Measurements from ENCODE around the gene ARHGEF7.

ARHGEF7 gene

GRCh38 chr13:111171629-111172028 is 56.5 kb downstream of the ARHGEF7 start:
- TF ChIP-seq SUZ12 (IDR thresholded peaks at IDR 0.05; ENCODE audit: extremely low read depth, insufficient read depth, insufficient read length) (no peak), YY1 (IDR thresholded peaks at IDR 0.05; ENCODE audit: insufficient read depth, insufficient read length) (no peak), ZNF274 (IDR thresholded peaks at IDR 0.05; ENCODE audit: low read depth, low read length) (no peak)
- Histone ChIP-seq H3K9me3 (ENCODE audit: insufficient read depth, low read length) (no peaks in the 10 kb centered on the region), H3K36me3 (ENCODE audit: insufficient read depth, insufficient read length, low read length) (peaks cover 55% of the 10 kb centered on the region), H3K4me1 (ENCODE audit: insufficient read depth, insufficient read length) (no peaks in the 10 kb centered on the region), H3K27me3 (ENCODE audit: insufficient read depth, insufficient read length) (no peaks in the 10 kb centered on the region), H3K4me3 (ENCODE audit: insufficient read length, low read depth) (no peak overlapping the region), H3K9ac (ENCODE audit: insufficient read length, low read depth) (no peak overlapping the region)
- DNase-seq (ENCODE audit: low read depth, low spot score) = no peak

- H3K4me1 ChIP-seq (ENCODE audit: insufficient read depth, insufficient read length) = peaks cover 2% of the 10 kb centered on the region
- no peak for TF ChIP-seq ZNF274 (IDR thresholded peaks at IDR 0.05; ENCODE audit: low read depth, low read length)
- no peak for TF ChIP-seq SUZ12 (IDR thresholded peaks at IDR 0.05; ENCODE audit: extremely low read depth, insufficient read depth, insufficient read length)
- no peak for TF ChIP-seq YY1 (IDR thresholded peaks at IDR 0.05; ENCODE audit: insufficient read depth, insufficient read length)
- H3K4me3 ChIP-seq (ENCODE audit: insufficient read length, low read depth) = no peak overlapping the region
- H3K9me3 ChIP-seq (ENCODE audit: insufficient read depth, low read length) = no peaks in the 10 kb centered on the region
- H3K27me3 ChIP-seq (ENCODE audit: insufficient read depth, insufficient read length) = no peaks in the 10 kb centered on the region
- no peak for DNase-seq (ENCODE audit: low read depth, low spot score)
- H3K9ac ChIP-seq (ENCODE audit: insufficient read length, low read depth) = no peak overlapping the region
- H3K36me3 ChIP-seq (ENCODE audit: insufficient read depth, insufficient read length, low read length) = peaks cover 55% of the 10 kb centered on the region
Observed at GRCh38 chr13:111174377-111175114, 59.4 kb downstream of the ARHGEF7 start.

DNA sequence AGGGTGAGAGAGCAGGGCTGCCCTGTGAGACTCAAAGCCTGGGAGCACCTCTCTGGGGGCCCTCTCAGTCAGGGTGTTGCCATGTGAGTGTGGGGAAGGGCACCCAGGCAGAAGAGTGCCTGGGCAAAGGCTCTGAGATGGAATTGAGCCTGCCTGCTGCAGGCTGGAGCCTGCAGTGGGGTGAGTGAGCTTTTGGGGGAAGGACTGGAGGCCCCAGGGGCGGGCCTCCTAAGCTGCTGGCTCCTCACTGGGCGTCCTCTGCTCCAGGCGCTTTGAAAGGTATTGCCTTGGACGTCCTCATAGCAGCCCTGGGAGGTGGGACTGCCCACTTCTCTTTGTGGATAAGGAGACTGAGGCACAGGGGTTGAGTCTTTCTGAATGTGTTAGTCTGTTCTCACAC is 60.3 kb downstream of the ARHGEF7 start:
- no peak for TF ChIP-seq ZNF274 (IDR thresholded peaks at IDR 0.05; ENCODE audit: low read depth, low read length)
- TF ChIP-seq SUZ12 (IDR thresholded peaks at IDR 0.05; ENCODE audit: extremely low read depth, insufficient read depth, insufficient read length) = no peak
- TF ChIP-seq YY1 (IDR thresholded peaks at IDR 0.05; ENCODE audit: insufficient read depth, insufficient read length) = no peak
- no peak for DNase-seq (ENCODE audit: low read depth, low spot score)
- Histone ChIP-seq H3K36me3 (ENCODE audit: insufficient read depth, insufficient read length, low read length) (peaks cover 52% of the 10 kb centered on the region), H3K9me3 (ENCODE audit: insufficient read depth, low read length) (no peaks in the 10 kb centered on the region), H3K27me3 (ENCODE audit: insufficient read depth, insufficient read length) (no peaks in the 10 kb centered on the region), H3K9ac (ENCODE audit: insufficient read length, low read depth) (no peak overlapping the region), H3K4me3 (ENCODE audit: insufficient read length, low read depth) (no peak overlapping the region), H3K4me1 (ENCODE audit: insufficient read depth, insufficient read length) (peaks cover 2% of the 10 kb centered on the region)

DNA sequence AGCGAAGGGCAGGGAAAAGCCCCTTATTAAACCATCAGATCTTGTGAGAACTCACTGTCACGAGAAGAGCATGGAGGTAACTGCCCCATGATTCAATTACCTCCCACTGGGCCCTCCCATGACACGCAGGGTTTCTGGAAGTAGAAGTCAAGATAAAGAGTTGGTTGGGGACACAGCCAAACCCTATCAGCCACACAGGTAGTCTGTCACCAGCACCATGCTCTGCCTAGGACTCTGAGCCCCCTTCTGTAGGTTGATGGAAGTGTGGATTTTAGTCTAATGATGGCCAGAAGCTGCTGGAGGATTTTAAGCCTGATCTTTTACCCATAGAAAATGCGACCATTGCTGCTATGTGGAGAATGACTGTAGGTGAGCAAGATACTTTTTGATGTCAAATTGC is 60.8 kb downstream of the ARHGEF7 start:
- Histone ChIP-seq H3K9me3 (ENCODE audit: insufficient read depth, low read length) (no peaks in the 10 kb centered on the region), H3K4me1 (ENCODE audit: insufficient read depth, insufficient read length) (peaks cover 2% of the 10 kb centered on the region), H3K36me3 (ENCODE audit: insufficient read depth, insufficient read length, low read length) (peaks cover 49% of the 10 kb centered on the region), H3K9ac (ENCODE audit: insufficient read length, low read depth) (no peak overlapping the region), H3K27me3 (ENCODE audit: insufficient read depth, insufficient read length) (no peaks in the 10 kb centered on the region), H3K4me3 (ENCODE audit: insufficient read length, low read depth) (no peak overlapping the region)
- no peak for TF ChIP-seq ZNF274 (IDR thresholded peaks at IDR 0.05; ENCODE audit: low read depth, low read length)
- no peak for TF ChIP-seq SUZ12 (IDR thresholded peaks at IDR 0.05; ENCODE audit: extremely low read depth, insufficient read depth, insufficient read length)
- TF ChIP-seq YY1 (IDR thresholded peaks at IDR 0.05; ENCODE audit: insufficient read depth, insufficient read length) = no peak
- DNase-seq (ENCODE audit: low read depth, low spot score) = no peak

GRCh38 chr13:111176421-111176820 is 61.3 kb downstream of the ARHGEF7 start:
- Histone ChIP-seq H3K9ac (ENCODE audit: insufficient read length, low read depth) (no peak overlapping the region), H3K4me1 (ENCODE audit: insufficient read depth, insufficient read length) (peaks cover 2% of the 10 kb centered on the region), H3K36me3 (ENCODE audit: insufficient read depth, insufficient read length, low read length) (peaks cover 49% of the 10 kb centered on the region), H3K4me3 (ENCODE audit: insufficient read length, low read depth) (no peak overlapping the region), H3K9me3 (ENCODE audit: insufficient read depth, low read length) (no peaks in the 10 kb centered on the region), H3K27me3 (ENCODE audit: insufficient read depth, insufficient read length) (no peaks in the 10 kb centered on the region)
- DNase-seq (ENCODE audit: low read depth, low spot score) = no peak
- TF ChIP-seq YY1 (IDR thresholded peaks at IDR 0.05; ENCODE audit: insufficient read depth, insufficient read length) (no peak), ZNF274 (IDR thresholded peaks at IDR 0.05; ENCODE audit: low read depth, low read length) (no peak), SUZ12 (IDR thresholded peaks at IDR 0.05; ENCODE audit: extremely low read depth, insufficient read depth, insufficient read length) (no peak)

DNA sequence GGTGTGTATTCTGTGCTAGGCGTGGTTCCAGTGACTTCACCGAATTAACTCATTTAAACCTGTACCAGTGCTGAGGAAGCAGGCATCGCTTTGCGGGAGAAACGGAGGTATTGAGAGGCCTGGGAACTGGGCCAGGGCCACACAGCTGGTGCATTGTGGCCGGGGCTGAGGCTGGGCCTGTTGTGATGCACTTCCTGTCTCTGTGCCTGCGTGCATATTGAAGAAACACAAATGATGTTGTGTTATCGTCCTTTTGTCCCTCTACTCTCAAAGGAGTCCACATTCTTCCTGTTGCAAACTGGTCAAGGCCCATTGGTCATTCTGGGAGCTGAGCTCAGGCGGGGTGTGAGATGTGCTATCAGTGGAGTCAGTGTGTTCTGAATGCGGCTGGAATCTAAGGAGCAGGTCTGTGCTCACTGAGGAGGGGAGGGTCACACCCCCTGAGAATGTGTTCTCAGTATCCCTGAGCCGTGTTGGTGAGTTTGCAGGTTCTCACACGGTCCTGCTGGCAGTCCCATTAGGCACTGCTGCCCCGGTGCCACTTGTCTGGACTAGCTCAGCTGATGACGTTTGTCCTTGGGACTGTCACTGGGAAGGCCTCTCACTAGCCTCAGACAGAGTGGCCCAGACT is 62.1 kb downstream of the ARHGEF7 start:
- Histone ChIP-seq H3K9me3 (ENCODE audit: insufficient read depth, low read length) (no peaks in the 10 kb centered on the region), H3K36me3 (ENCODE audit: insufficient read depth, insufficient read length, low read length) (peaks cover 48% of the 10 kb centered on the region), H3K9ac (ENCODE audit: insufficient read length, low read depth) (no peak overlapping the region), H3K27me3 (ENCODE audit: insufficient read depth, insufficient read length) (no peaks in the 10 kb centered on the region), H3K4me3 (ENCODE audit: insufficient read length, low read depth) (no peak overlapping the region), H3K4me1 (ENCODE audit: insufficient read depth, insufficient read length) (peaks cover 2% of the 10 kb centered on the region)
- TF ChIP-seq YY1 (IDR thresholded peaks at IDR 0.05; ENCODE audit: insufficient read depth, insufficient read length) = no peak
- no peak for TF ChIP-seq ZNF274 (IDR thresholded peaks at IDR 0.05; ENCODE audit: low read depth, low read length)
- TF ChIP-seq SUZ12 (IDR thresholded peaks at IDR 0.05; ENCODE audit: extremely low read depth, insufficient read depth, insufficient read length) = no peak
- no peak for DNase-seq (ENCODE audit: low read depth, low spot score)

DNA sequence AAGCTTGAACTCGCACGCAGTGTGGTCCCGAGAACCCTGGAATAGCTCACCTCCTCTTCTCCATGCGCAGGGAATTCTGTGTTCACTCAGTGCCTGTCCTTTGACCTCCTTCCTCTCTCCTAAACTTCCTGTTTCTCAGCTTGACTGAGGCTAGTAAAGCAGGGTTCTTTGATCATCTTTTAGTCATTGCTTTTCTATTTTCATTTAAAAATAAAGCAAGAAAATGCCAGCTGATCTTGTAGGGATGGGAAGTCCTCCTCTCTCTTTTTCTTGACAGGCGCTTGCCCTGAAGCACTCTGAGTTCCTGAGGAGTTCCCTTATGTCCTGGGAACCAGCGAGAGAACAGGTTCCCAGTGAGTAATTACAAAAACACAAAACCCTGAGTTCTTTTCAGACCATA is 62.8 kb downstream of the ARHGEF7 start:
- TF ChIP-seq ZNF274 (IDR thresholded peaks at IDR 0.05; ENCODE audit: low read depth, low read length) = no peak
- TF ChIP-seq SUZ12 (IDR thresholded peaks at IDR 0.05; ENCODE audit: extremely low read depth, insufficient read depth, insufficient read length) = no peak
- no peak for TF ChIP-seq YY1 (IDR thresholded peaks at IDR 0.05; ENCODE audit: insufficient read depth, insufficient read length)
- H3K4me1 ChIP-seq (ENCODE audit: insufficient read depth, insufficient read length) = peaks cover 2% of the 10 kb centered on the region
- no peak overlapping the region for H3K4me3 ChIP-seq (ENCODE audit: insufficient read length, low read depth)
- DNase-seq (ENCODE audit: low read depth, low spot score) = no peak
- H3K27me3 ChIP-seq (ENCODE audit: insufficient read depth, insufficient read length) = no peaks in the 10 kb centered on the region
- H3K36me3 ChIP-seq (ENCODE audit: insufficient read depth, insufficient read length, low read length) = peaks cover 40% of the 10 kb centered on the region
- no peaks in the 10 kb centered on the region for H3K9me3 ChIP-seq (ENCODE audit: insufficient read depth, low read length)
- no peak overlapping the region for H3K9ac ChIP-seq (ENCODE audit: insufficient read length, low read depth)
